HG02943 (cell line): ENCODE data around the gene TRAM2.
"Not testable (repeated sequence)": the region's sequence is repeated elsewhere in the genome, so short reads cannot be mapped to it uniquely, and the experiment has no call there.

Experiments used
- ATAC-seq: cut with Tn5 transposase; IDR thresholded peaks from one replicate; pipeline ENCODE4 v1.9.1; 2021; ENCODE audit warnings: mild to moderate bottlenecking, low read depth, moderate library complexity; ENCODE audit not compliant: unreplicated experiment

The TRAM2 gene

DNA sequence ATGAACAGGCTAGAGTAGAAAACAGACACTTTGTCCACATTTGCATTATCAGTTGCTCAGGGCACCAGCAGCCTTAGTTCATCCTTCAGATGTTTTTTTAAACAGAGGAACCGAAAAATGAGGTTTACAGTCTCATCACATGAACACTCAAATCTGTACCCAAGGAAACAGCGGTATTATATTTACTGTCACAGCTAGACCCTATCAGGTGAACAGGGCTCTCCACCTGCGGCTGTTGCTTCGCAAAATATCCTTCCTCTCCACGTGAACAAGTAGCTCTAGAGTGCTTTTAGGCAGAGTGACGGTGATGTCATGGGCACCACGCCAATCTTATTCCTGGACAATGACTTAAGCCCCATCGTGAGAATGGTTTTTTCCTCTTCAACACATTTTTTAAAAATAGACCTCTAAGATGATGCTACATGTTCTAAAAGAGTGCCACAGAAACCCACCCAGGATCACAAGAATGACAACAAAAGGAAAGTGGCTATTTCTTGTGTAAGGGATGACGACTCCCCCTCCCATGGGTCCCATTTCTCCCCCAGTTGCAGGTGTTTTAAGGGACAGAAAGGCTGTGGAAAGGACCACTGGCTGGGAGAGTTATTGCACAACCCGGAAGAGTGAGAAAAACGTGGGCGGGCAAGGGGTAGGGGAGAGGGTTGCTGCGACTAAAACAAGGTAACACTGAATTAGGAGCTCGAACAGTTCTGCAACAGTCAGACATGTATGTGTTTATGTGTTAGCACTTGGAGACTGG is 79.0 kb downstream of the TRAM2 start:
- peak; percentile 82 for ATAC-seq

DNA sequence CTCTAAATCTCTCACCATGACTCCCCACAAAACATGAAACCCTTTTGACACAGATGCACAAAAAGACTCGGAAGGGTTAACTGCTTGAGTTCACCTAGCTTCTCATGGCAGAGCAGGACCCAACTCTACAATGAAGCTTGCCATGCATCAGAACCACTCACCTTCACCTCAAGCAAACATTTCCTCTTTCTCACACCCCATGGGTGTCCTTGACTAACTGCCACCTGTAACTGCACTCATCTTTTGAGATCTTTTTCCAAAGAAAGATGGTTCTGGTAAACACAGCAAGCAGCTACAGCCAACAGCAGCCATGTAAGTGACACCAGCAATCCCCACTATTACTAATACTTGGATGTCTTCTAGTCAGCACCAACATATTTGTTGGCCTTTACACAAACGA is 80.2 kb downstream of the TRAM2 start:
- ATAC-seq: no peak

DNA sequence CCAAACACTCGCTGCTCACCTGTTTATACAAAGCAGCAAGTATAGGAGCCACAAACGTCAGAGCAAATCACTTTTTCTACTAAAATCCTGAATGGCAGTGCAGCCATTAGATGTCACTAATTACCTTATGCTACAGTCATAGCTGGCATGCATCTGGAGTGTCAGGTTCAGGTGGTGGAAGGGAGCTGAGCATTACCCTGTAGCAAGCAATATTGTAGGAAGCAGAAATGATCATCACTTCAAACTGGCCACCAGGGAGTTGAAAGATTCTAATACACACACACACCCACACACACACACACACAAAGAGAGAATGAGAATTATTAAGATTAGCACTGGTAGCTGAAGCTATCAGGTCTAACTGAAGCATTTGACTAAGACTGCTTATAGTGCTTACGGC is 80.9 kb downstream of the TRAM2 start:
- no peak for ATAC-seq

- ATAC-seq: no peak
Observed at GRCh38 chr6:52494298-52495072, 82.4 kb downstream of the TRAM2 start.

DNA sequence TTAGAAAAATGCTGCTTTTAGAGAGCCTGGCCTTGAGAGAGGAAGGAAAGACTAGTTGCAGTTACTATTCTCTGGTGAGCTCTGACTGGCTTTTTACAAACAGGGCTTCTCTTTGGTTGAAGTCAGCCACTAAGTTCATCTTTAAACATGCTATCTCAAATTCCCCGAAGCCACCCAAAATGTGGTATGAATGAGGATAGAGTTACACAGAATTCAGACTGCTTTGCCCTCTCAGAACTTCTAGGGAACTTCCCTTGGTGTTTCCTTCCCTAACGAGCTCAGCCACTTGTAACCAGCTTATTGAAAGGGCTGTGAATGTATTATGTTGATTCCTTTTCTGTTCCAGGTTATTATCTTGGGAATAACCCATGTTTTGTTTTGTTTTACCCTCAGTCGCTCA is 83.2 kb downstream of the TRAM2 start:
- ATAC-seq: no peak

GRCh38 chr6:52491203-52492069 is 85.4 kb downstream of the TRAM2 start:
- peak; percentile 51 for ATAC-seq

GRCh38 chr6:52489881-52490280 is 87.0 kb downstream of the TRAM2 start:
- no peak for ATAC-seq

GRCh38 chr6:52483671-52484003 is 93.2 kb downstream of the TRAM2 start:
- ATAC-seq: no peak

DNA sequence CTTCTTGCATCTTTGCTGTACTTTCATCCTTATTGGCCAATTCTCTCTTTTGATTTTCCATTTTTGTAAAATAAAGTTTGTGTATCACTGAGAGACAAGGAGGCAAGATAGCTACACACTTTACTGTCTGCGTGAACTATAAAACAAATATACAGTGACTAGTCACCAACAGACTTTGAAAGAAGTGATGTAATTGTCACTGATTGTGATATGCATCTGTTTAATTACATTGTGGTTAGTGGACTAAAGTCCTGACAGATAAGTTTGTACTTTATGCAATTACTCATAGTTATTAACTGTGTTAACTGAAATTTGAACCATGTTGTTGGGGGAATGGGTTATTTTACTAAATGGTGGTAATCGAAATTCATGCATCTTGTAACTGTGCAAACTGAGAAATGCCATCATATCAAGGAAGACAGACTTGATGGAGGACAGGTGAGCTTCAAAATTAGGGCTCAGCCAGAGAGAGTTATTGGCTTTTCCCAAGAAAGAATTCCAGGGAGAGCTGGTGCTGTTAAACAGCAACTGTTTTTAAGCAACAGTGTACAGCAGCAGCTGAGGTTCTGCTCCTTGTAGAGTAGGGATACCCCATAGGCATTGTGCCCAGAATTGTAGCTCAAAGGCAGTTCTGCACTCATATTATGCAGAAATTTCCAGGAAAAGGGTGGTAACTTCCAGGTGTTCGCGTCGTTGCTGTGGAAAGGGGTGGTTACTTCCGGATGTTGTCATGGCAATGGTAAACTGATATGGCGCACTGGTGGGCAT is 93.8 kb downstream of the TRAM2 start:
- ATAC-seq: no peak

- ATAC-seq: no peak
Observed at GRCh38 chr6:52475307-52475706, 101.6 kb downstream of the TRAM2 start.

DNA sequence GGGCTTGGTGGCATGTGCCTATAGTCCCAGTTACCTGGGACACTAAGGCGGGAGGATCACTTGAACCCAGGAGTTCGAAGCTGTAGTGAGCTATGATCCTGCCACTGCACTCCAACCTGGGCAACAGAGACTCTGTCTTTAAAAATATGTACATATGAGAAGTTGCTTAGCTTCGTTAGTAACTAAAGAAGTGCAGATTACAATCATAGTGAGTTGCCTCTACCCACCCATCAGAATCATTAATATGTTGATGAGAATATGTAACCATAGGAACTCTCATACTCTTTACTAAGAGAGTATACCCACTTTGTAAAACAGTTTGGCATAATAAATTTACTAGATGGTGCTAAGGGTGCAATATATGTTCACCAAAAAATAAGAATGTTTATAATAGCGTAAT is 102.7 kb downstream of the TRAM2 start:
- no peak for ATAC-seq

DNA sequence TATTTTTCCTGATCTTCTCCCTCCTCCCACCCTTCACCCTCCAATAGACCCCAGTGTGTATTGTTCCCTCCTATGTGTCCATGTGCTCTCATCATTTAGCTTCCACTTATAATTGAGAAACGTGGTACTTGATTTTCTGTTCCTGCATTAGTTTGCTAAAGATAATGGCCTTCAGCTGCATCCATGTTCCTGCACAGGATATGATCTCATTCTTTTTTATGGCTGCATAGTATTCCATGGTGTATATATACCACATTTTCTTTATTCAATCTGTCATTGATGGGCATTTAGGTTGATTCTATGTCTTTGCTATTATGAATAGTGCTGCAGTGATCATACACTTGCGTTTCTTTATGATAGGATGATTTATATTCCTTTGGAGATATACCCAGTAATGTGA is 115.7 kb downstream of the TRAM2 start:
- ATAC-seq: not testable (repeated sequence)

GRCh38 chr6:52457096-52457495 is 119.8 kb downstream of the TRAM2 start:
- no peak for ATAC-seq

DNA sequence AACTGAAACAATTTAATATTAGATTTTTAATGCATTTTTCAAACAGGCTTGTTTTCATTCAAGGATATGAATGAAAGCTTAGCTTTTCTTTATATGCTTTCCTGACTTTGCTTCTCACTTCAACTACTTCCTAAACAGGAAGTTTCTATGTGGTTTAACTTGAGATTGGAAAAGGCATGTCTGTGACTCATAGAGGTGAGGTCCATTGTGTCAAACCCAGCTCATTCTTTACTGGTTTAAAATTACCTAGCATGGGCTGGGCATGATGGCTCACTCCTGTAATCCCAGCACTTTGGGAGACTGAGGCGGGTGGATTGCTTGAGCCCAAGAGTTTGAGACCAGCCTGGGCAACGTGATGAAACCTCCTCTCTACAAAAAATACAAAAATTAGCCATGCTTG is 122.3 kb downstream of the TRAM2 start:
- ATAC-seq: no peak
